HG03354 (cell line): Measurements from ENCODE around the gene ARHGAP29.
A peak's percentile ranks its signal among the peaks of the same experiment; 100 is the strongest.

Experiments used
- ATAC-seq: cut with Tn5 transposase; IDR thresholded peaks from one replicate; pipeline ENCODE4 v1.9.1; 2021; ENCODE audit warnings: mild to moderate bottlenecking; ENCODE audit not compliant: unreplicated experiment, poor library complexity, severe bottlenecking

ARHGAP29 gene

GRCh38 chr1:94237291-94238226 lies at the start of gene ARHGAP29:
Gene ARHGAP29, minus strand, starts transcription at chr1:94237584. Its CDS starts 5,973 bp downstream, at chr1:94231611.
- peak; percentile 89 for ATAC-seq

- ATAC-seq = no peak
These were observed 49.6 kb upstream of the ARHGAP29 start for GRCh38 chr1:94286864-94287437.

GRCh38 chr1:94285031-94285654 lies 47.8 kb upstream of the ARHGAP29 start:
- no peak for ATAC-seq

- ATAC-seq = peak; percentile 63
These were observed 47.1 kb upstream of the ARHGAP29 start for GRCh38 chr1:94284476-94284875.

- no peak for ATAC-seq
These were observed 46.1 kb upstream of the ARHGAP29 start for GRCh38 chr1:94283462-94283861.

- no peak for ATAC-seq
These were observed 44.8 kb upstream of the ARHGAP29 start for GRCh38 chr1:94282143-94282711.

GRCh38 chr1:94281361-94282142 lies 44.2 kb upstream of the ARHGAP29 start:
- no peak for ATAC-seq

GRCh38 chr1:94280541-94280940 lies 43.2 kb upstream of the ARHGAP29 start:
- ATAC-seq = no peak

- ATAC-seq = no peak
These were observed 42.1 kb upstream of the ARHGAP29 start for GRCh38 chr1:94279462-94279861.

- ATAC-seq = no peak
These were observed 41.7 kb upstream of the ARHGAP29 start for GRCh38 chr1:94279038-94279437.

- no peak for ATAC-seq
These were observed 39.6 kb upstream of the ARHGAP29 start for GRCh38 chr1:94276988-94277434.

GRCh38 chr1:94275083-94275482 lies 37.7 kb upstream of the ARHGAP29 start:
- ATAC-seq = no peak

GRCh38 chr1:94274561-94274960 lies 37.2 kb upstream of the ARHGAP29 start:
- no peak for ATAC-seq

GRCh38 chr1:94273111-94273510 lies 35.7 kb upstream of the ARHGAP29 start:
- ATAC-seq = no peak

- no peak for ATAC-seq
These were observed 35.0 kb upstream of the ARHGAP29 start for GRCh38 chr1:94272388-94272787.

- no peak for ATAC-seq
These were observed 34.0 kb upstream of the ARHGAP29 start for GRCh38 chr1:94271373-94271772.

- ATAC-seq = no peak
These were observed 33.4 kb upstream of the ARHGAP29 start for GRCh38 chr1:94270801-94271203.

- ATAC-seq = no peak
These were observed 32.5 kb upstream of the ARHGAP29 start for GRCh38 chr1:94269921-94270320.

GRCh38 chr1:94265906-94266305 lies 28.5 kb upstream of the ARHGAP29 start:
- no peak for ATAC-seq
